Trophoblast cell (in vitro differentiated cells and primary cell): ENCODE measurements around the gene NKAIN4.

Experiments
- DNase-seq, 2 donors: peaks; one replicate each; pipeline ENCODE4 v3.0.0-alpha.2; 2016
- H2AFZ ChIP-seq: 2 replicates; pipeline ENCODE4 v1.6.1; 2013; ENCODE audit warnings: low read length, moderate library complexity, mild to moderate bottlenecking; ENCODE audit not compliant: insufficient read depth, poor library complexity
- H2AK5ac ChIP-seq: 2 replicates; pipeline ENCODE4 v1.6.1; 2013; ENCODE audit warnings: mild to moderate bottlenecking, low read length
- H2BK120ac ChIP-seq: 2 replicates; pipeline ENCODE4 v1.6.1; 2013; ENCODE audit warnings: low read length, mild to moderate bottlenecking, moderate library complexity; ENCODE audit not compliant: insufficient read depth, poor library complexity
- H2BK12ac ChIP-seq: 2 replicates; pipeline ENCODE4 v1.6.1; 2013; ENCODE audit warnings: mild to moderate bottlenecking, low read length, moderate library complexity
- H2BK5ac ChIP-seq: 2 replicates; pipeline ENCODE4 v1.6.1; 2013; ENCODE audit warnings: low read length, low read depth, moderate library complexity, mild to moderate bottlenecking; ENCODE audit not compliant: poor library complexity
- H3K14ac ChIP-seq: 2 replicates; pipeline ENCODE4 v1.6.1; 2013; ENCODE audit warnings: mild to moderate bottlenecking, low read length
- H3K18ac ChIP-seq: 2 replicates; pipeline ENCODE4 v1.6.1; 2013; ENCODE audit warnings: mild to moderate bottlenecking, low read length
- H3K23ac ChIP-seq: 2 replicates; pipeline ENCODE4 v1.6.1; 2013; ENCODE audit warnings: low read length
- H3K27ac ChIP-seq: 2 replicates; pipeline ENCODE4 v1.5.1; 2013; ENCODE audit warnings: low read depth, mild to moderate bottlenecking, inconsistent platforms, low read length, moderate library complexity
- H3K27me3 ChIP-seq: 2 replicates; pipeline ENCODE4 v1.6.1; 2013; ENCODE audit warnings: inconsistent platforms, mild to moderate bottlenecking, low read length, moderate library complexity; ENCODE audit not compliant: insufficient read depth
- H3K36me3 ChIP-seq, 2 experiments: 1 replicate in 1 of 2; 2 replicates in 1 of 2; pipeline ENCODE4 v1.6.1; 2013; ENCODE audit warnings: low read length in 2 of 2, mild to moderate bottlenecking in 2 of 2, moderate library complexity in 1 of 2; ENCODE audit not compliant: insufficient read depth in 2 of 2, control insufficient read depth in 1 of 2
- H3K4ac ChIP-seq: 2 replicates; pipeline ENCODE4 v1.6.1; 2013; ENCODE audit warnings: low read depth, mild to moderate bottlenecking, low read length, moderate library complexity
- H3K4me1 ChIP-seq, 2 experiments: 1 replicate in 1 of 2; 2 replicates in 1 of 2; pipeline ENCODE4 v1.6.1; 2013; ENCODE audit warnings: low read length in 2 of 2, mild to moderate bottlenecking in 2 of 2, moderate library complexity in 1 of 2; ENCODE audit not compliant: insufficient read depth in 2 of 2, control insufficient read depth in 1 of 2
- H3K4me2 ChIP-seq: 2 replicates; pipeline ENCODE4 v1.6.1; 2013; ENCODE audit warnings: inconsistent platforms, mild to moderate bottlenecking, low read length, moderate library complexity
- H3K4me3 ChIP-seq: 2 replicates; pipeline ENCODE4 v1.5.1; 2013; ENCODE audit warnings: mild to moderate bottlenecking, low read depth, low read length, inconsistent platforms
- H3K79me1 ChIP-seq: one replicate; pipeline ENCODE4 v1.6.1; 2013; ENCODE audit warnings: low read length
- H3K79me2 ChIP-seq: 2 replicates; pipeline ENCODE4 v1.6.1; 2013; ENCODE audit warnings: low read length, mild to moderate bottlenecking; ENCODE audit not compliant: control insufficient read depth, insufficient read depth, poor library complexity
- H3K9ac ChIP-seq: 2 replicates; pipeline ENCODE4 v1.6.1; 2013; ENCODE audit warnings: mild to moderate bottlenecking, low read length
- H3K9me3 ChIP-seq: 2 replicates; pipeline ENCODE4 v1.6.1; 2013; ENCODE audit warnings: low read depth, mild to moderate bottlenecking, control low read depth, inconsistent platforms, low read length; ENCODE audit not compliant: insufficient read depth
- H4K12ac ChIP-seq: 2 replicates; pipeline ENCODE4 v1.6.1; 2013; ENCODE audit warnings: low read depth, mild to moderate bottlenecking, low read length, moderate library complexity
- H4K8ac ChIP-seq: 2 replicates; pipeline ENCODE4 v1.6.1; 2013; ENCODE audit warnings: low read depth, mild to moderate bottlenecking, low read length, moderate library complexity
- H4K91ac ChIP-seq: one replicate; pipeline ENCODE4 v1.6.1; 2013; ENCODE audit warnings: low read depth, mild to moderate bottlenecking, low read length, moderate library complexity
- WGBS: extraction: QIAGEN DNeasy Blood & Tissue Kit; methylation state at CpG from one replicate; pipeline ENCODE4 v1.1.7; 2013; ENCODE audit warnings: missing lambda C conversion rate; ENCODE audit not compliant: insufficient read length, insufficient coverage; ENCODE audit errors: extremely low coverage; 5-methylcytosine and 5-hydroxymethylcytosine counted together

Gene NKAIN4

GRCh38 chr20:63260521-63260920 is 6.3 kb upstream of the NKAIN4 start:
- no peak overlapping the region for H2BK5ac ChIP-seq
- no peak overlapping the region for H3K27ac ChIP-seq
- no peak overlapping the region for H2AFZ ChIP-seq
- H3K4me1 ChIP-seq = peaks cover 7 to 23% of the 10 kb centered on the region in 2 experiments
- H3K4me2 ChIP-seq = no peak overlapping the region
- no peak for DNase-seq
- no peak overlapping the region for H4K12ac ChIP-seq
- no peaks in the 10 kb centered on the region for H3K27me3 ChIP-seq
- H3K79me2 ChIP-seq = no peaks in the 10 kb centered on the region
- H3K23ac ChIP-seq = no peak overlapping the region
- no peak overlapping the region for H2BK12ac ChIP-seq
- no peak overlapping the region for H4K91ac ChIP-seq
- H3K79me1 ChIP-seq = peaks cover 5% of the 10 kb centered on the region
- no CpG with 5 or more reads among the region's 15 CpGs for WGBS
- H2AK5ac ChIP-seq = no peak overlapping the region
- no peak overlapping the region for H3K9ac ChIP-seq
- H2BK120ac ChIP-seq = no peak overlapping the region
- H3K14ac ChIP-seq = no peak overlapping the region
- H3K36me3 ChIP-seq = peaks cover 0 to 2% of the 10 kb centered on the region in 2 experiments
- H4K8ac ChIP-seq = no peak overlapping the region
- H3K4ac ChIP-seq = no peak overlapping the region
- peaks cover 11% of the 10 kb centered on the region for H3K9me3 ChIP-seq
- no peak overlapping the region for H3K4me3 ChIP-seq
- H3K18ac ChIP-seq = no peak overlapping the region

GRCh38 chr20:63259734-63260460 is 5.6 kb upstream of the NKAIN4 start:
- no peak overlapping the region for H2AK5ac ChIP-seq
- H3K4me2 ChIP-seq = no peak overlapping the region
- no CpG with 5 or more reads among the region's 25 CpGs for WGBS
- H4K91ac ChIP-seq = no peak overlapping the region
- no peak overlapping the region for H3K23ac ChIP-seq
- peaks cover 11% of the 10 kb centered on the region for H3K9me3 ChIP-seq
- no peak overlapping the region for H4K8ac ChIP-seq
- H2BK5ac ChIP-seq = no peak overlapping the region
- H3K18ac ChIP-seq = no peak overlapping the region
- no peak overlapping the region for H3K4ac ChIP-seq
- no peaks in the 10 kb centered on the region for H3K79me2 ChIP-seq
- no peak overlapping the region for H2BK120ac ChIP-seq
- H2AFZ ChIP-seq = no peak overlapping the region
- H3K4me3 ChIP-seq = no peak overlapping the region
- no peak overlapping the region for H3K14ac ChIP-seq
- no peak overlapping the region for H4K12ac ChIP-seq
- H3K36me3 ChIP-seq = peaks cover 0 to 2% of the 10 kb centered on the region in 2 experiments
- H2BK12ac ChIP-seq = no peak overlapping the region
- H3K4me1 ChIP-seq = peaks cover 7 to 26% of the 10 kb centered on the region in 2 experiments
- H3K79me1 ChIP-seq = peaks cover 7% of the 10 kb centered on the region
- DNase-seq = no peak
- H3K27ac ChIP-seq = no peak overlapping the region
- H3K9ac ChIP-seq = no peak overlapping the region
- H3K27me3 ChIP-seq = no peaks in the 10 kb centered on the region

DNA sequence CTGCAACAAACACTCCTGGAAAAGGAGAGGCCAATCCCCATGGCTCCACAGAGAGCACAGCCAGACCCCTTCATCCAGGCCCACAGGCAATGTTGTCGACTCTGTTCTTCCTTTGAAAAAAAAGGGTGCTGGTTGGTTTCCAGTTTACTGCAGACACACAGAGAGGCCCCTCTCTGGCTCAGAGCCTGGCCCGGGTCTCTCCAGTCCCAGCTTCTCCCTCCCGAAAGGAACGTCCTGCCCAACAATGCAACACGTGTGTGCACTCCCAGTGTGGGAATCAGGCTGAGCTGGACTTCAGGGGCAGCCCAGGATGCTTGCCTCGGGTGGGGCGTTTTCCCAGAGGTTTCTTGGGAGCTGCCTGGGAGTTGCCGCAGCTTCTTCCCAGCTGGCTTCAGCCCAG is 4.5 kb upstream of the NKAIN4 start:
- Histone ChIP-seq H2AFZ (no peak overlapping the region), H3K4me1 (peaks cover 8 to 29% of the 10 kb centered on the region in 2 experiments), H4K12ac (no peak overlapping the region), H3K36me3 (peaks cover 0 to 2% of the 10 kb centered on the region in 2 experiments), H3K18ac (no peak overlapping the region), H3K4ac (no peak overlapping the region), H2BK120ac (no peak overlapping the region), H3K79me1 (peaks cover 11% of the 10 kb centered on the region), H4K8ac (no peak overlapping the region), H3K9me3 (peaks cover 11% of the 10 kb centered on the region), H2BK5ac (no peak overlapping the region), H3K4me2 (no peak overlapping the region), H3K79me2 (peaks cover 4% of the 10 kb centered on the region), H3K27ac (no peak overlapping the region), H4K91ac (no peak overlapping the region), H3K27me3 (peaks cover 4% of the 10 kb centered on the region), H2BK12ac (no peak overlapping the region), H3K4me3 (no peak overlapping the region), H3K14ac (no peak overlapping the region), H2AK5ac (no peak overlapping the region), H3K9ac (no peak overlapping the region), H3K23ac (no peak overlapping the region)
- DNase-seq = no peak
- no CpG with 5 or more reads among the region's 8 CpGs for WGBS

DNA sequence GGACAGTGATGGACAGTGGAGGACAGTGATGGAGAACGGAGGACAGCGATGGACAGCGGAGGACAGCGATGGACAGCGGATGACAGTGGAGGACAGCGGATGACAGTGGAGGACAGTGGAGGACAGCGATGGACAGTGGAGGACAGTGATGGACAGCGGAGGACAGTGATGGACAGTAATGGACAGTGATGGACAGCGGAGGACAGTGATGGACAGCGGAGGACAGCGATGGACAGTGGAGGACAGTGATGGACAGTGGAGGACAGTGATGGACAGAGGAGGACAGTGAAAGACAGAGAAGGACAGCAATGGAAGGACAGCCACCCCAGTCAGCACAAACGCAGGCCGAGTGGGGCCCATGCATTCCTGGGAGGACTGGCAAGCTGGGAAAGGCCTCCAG is 3.4 kb upstream of the NKAIN4 start:
- Histone ChIP-seq H3K79me1 (peaks cover 18% of the 10 kb centered on the region), H3K79me2 (peaks cover 9% of the 10 kb centered on the region), H3K4me1 (peaks cover 12 to 36% of the 10 kb centered on the region in 2 experiments)

More for the DNA sequence above, 3.4 kb upstream of the NKAIN4 start:
- H4K91ac ChIP-seq = no peak overlapping the region
- DNase-seq = no peak
- H3K27me3 ChIP-seq = peaks cover 9% of the 10 kb centered on the region
- no peak overlapping the region for H3K4me3 ChIP-seq
- H3K27ac ChIP-seq = no peak overlapping the region
- H3K4ac ChIP-seq = no peak overlapping the region
- no peak overlapping the region for H3K4me2 ChIP-seq
- H2BK12ac ChIP-seq = no peak overlapping the region
- WGBS = no CpG with 5 or more reads among the region's 13 CpGs
- peaks cover 14% of the 10 kb centered on the region for H3K9me3 ChIP-seq
- no peak overlapping the region for H2BK5ac ChIP-seq
- no peak overlapping the region for H2AK5ac ChIP-seq
- H4K8ac ChIP-seq = no peak overlapping the region
- no peak overlapping the region for H4K12ac ChIP-seq
- peaks cover 0 to 2% of the 10 kb centered on the region in 2 experiments for H3K36me3 ChIP-seq
- H3K9ac ChIP-seq = no peak overlapping the region
- H2BK120ac ChIP-seq = no peak overlapping the region
- H2AFZ ChIP-seq = no peak overlapping the region
- H3K23ac ChIP-seq = no peak overlapping the region
- no peak overlapping the region for H3K14ac ChIP-seq
- H3K18ac ChIP-seq = no peak overlapping the region
